Measurements from ENCODE around the gene KLHL9. TPM values are rescaled to one million over a fixed set of nuclear protein-coding genes. Genes with fewer than 3 reads are reported as not detected.

Gene KLHL9
- total RNA-seq, 1 donor from 2014 or later = 11.2 TPM

Other genes with a start within 250 kb of the KLHL9 start
- not detected for gene IFNW1, start 193.6 kb downstream of the KLHL9 start, total RNA-seq
- not detected for gene IFNA21, start 168.7 kb downstream of the KLHL9 start, total RNA-seq
- not detected for gene IFNA4, start 147.8 kb downstream of the KLHL9 start, total RNA-seq
- not detected for gene IFNA7, start 133.2 kb downstream of the KLHL9 start, total RNA-seq
- gene IFNA10, start 128.3 kb downstream of the KLHL9 start, total RNA-seq = not detected
- gene IFNA16, start 118.1 kb downstream of the KLHL9 start, total RNA-seq = not detected
- gene IFNA17, start 107.2 kb downstream of the KLHL9 start, total RNA-seq = not detected
- not detected for gene IFNA14, start 95.4 kb downstream of the KLHL9 start, total RNA-seq
- gene IFNA5, start 30.1 kb downstream of the KLHL9 start, total RNA-seq = not detected
- not detected for gene IFNA6, start 15.5 kb upstream of the KLHL9 start, total RNA-seq
- gene IFNA13, start 32.7 kb upstream of the KLHL9 start, total RNA-seq = not detected
- gene IFNA2, start 50.0 kb upstream of the KLHL9 start, total RNA-seq = not detected
- not detected for gene IFNA8, start 73.7 kb upstream of the KLHL9 start, total RNA-seq
- gene IFNA1, start 105.0 kb upstream of the KLHL9 start, total RNA-seq = not detected
- gene IFNE, start 146.9 kb upstream of the KLHL9 start, total RNA-seq = not detected

Measured in Right ventricle myocardium superior (tissue), 1 donor.